Measurements from ENCODE around the gene SND1.

The SND1 gene

DNA sequence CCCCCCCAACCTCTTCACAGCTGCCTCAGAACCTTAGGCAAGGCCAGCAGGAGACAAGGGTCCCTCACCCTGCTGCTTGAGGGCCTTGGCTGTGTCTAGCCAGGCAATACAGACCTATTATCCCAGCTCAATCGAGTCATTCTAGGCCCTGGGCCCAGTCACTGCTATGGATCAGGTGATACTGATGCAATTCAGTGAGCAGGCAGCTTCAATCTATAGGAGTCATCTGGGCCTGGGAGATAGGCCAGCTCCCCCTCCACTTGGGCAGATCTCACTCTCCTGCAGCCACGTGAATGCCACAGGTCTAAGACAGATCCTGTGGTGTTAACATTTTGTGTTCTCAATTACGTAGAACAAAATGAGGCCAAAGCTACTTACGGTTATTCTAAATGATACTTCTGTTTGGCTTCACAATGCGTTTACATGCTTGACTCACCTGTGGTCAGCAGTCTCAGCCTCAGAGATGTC, 447.2 kb downstream of the SND1 start:
- ChIA-PET POLR2A (interaction anchor here (1.1 kb wide), 1 partner anchor 22 kb away, joined by 3 read pairs; no protein-coding TSS in a partner anchor), CTCF (no interaction called here)
- TF ChIP-seq SP1 (IDR thresholded peaks at IDR 0.05): no peak
- no peak for TF ChIP-seq L3MBTL2 (conservative IDR thresholded peaks at IDR 0.05)
- no peak for TF ChIP-seq BHLHE40 (IDR thresholded peaks at IDR 0.05; ENCODE audit: borderline replicate concordance)
- TF ChIP-seq ELF4 (IDR thresholded peaks at IDR 0.05): no peak
- no peak for TF ChIP-seq FOXM1 (IDR thresholded peaks at IDR 0.05; ENCODE audit: borderline replicate concordance)
- no peak for TF ChIP-seq NFRKB (IDR thresholded peaks at IDR 0.05)
- TF ChIP-seq PKNOX1 (IDR thresholded peaks at IDR 0.05): no peak
- TF ChIP-seq ARNT (IDR thresholded peaks at IDR 0.05): no peak
- no peak for TF ChIP-seq CTBP1 (IDR thresholded peaks at IDR 0.05; ENCODE audit: borderline replicate concordance)
- no peak for TF ChIP-seq FOXA1 (IDR thresholded peaks at IDR 0.05)
- TF ChIP-seq ZNF384 (IDR thresholded peaks at IDR 0.05): no peak
- no peak for TF ChIP-seq LEF1 (IDR thresholded peaks at IDR 0.05; ENCODE audit: borderline replicate concordance)
- no peak for DNase-seq (ENCODE audit: extremely low spot score)

- TF ChIP-seq SP1 (IDR thresholded peaks at IDR 0.05) (no peak), PKNOX1 (IDR thresholded peaks at IDR 0.05) (no peak), FOXK2 (IDR thresholded peaks at IDR 0.05) (no peak), ELF4 (IDR thresholded peaks at IDR 0.05) (no peak), LEF1 (IDR thresholded peaks at IDR 0.05; ENCODE audit: borderline replicate concordance) (no peak), ZNF384 (IDR thresholded peaks at IDR 0.05) (no peak)
- no peak for DNase-seq (ENCODE audit: extremely low spot score)
- POLR2A ChIA-PET: no interaction called here
- CTCF ChIA-PET: interaction anchor here (0.6 kb wide), 1 partner anchor 21 kb away, joined by 3 read pairs; no protein-coding TSS in a partner anchor
Observed at GRCh38 chr7:128100225-128100948, 448.4 kb downstream of the SND1 start.

DNA sequence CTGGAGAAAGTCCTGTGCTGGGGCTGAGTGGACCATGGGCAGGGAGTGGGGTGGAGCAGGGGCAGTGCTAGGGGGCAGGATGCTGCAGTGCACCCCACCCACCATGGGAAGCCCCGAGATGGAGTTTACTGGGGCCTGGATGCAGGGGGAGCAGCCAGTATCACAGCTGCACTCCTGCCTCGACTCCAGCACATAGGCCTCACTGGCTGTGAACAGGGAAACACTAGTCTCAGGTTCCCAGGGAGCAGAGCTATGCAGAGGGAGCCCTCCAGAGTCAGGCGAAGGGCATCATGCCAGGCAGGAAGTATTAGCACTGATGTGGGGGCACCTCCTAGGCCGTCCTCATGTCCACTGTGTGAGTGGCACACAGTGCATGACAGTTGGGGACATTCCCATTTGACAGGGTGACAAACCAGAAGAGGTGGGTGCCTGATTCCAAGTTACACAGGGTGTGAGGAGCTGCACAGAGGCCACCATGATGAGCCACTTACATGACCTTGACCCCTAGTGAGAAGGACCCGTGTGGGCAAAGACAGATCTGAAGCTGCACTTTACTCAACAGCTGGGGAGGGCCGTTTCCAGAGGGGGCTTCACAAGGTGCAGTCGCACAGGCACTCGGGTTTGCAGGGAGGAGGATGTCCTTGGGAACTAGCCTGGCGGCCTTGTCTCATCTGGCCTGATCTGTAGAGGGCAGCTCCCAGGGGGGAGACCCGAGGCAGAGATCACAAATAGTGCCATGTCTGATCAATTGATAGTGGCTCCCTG, 449.1 kb downstream of the SND1 start:
- TF ChIP-seq LEF1 (IDR thresholded peaks at IDR 0.05; ENCODE audit: borderline replicate concordance): no peak
- TF ChIP-seq SUZ12 (IDR thresholded peaks at IDR 0.05): no peak
- no peak for TF ChIP-seq NFRKB (IDR thresholded peaks at IDR 0.05)
- TF ChIP-seq L3MBTL2 (conservative IDR thresholded peaks at IDR 0.05): no peak
- no peak for TF ChIP-seq ZNF384 (IDR thresholded peaks at IDR 0.05)
- TF ChIP-seq ELF4 (IDR thresholded peaks at IDR 0.05): no peak
- TF ChIP-seq TARDBP (IDR thresholded peaks at IDR 0.05): no peak
- TF ChIP-seq FOXM1 (IDR thresholded peaks at IDR 0.05; ENCODE audit: borderline replicate concordance): no peak
- no peak for TF ChIP-seq FOXK2 (IDR thresholded peaks at IDR 0.05)
- no peak for TF ChIP-seq HDGF (IDR thresholded peaks at IDR 0.05; ENCODE audit: borderline replicate concordance)
- no peak for TF ChIP-seq ARNT (IDR thresholded peaks at IDR 0.05)
- no peak for TF ChIP-seq PKNOX1 (IDR thresholded peaks at IDR 0.05)
- TF ChIP-seq SP1 (IDR thresholded peaks at IDR 0.05): no peak
- TF ChIP-seq BHLHE40 (IDR thresholded peaks at IDR 0.05; ENCODE audit: borderline replicate concordance): no peak
- TF ChIP-seq CTBP1 (IDR thresholded peaks at IDR 0.05; ENCODE audit: borderline replicate concordance): no peak
- POLR2A ChIA-PET: no interaction called here
- no peak for DNase-seq (ENCODE audit: extremely low spot score)
- CTCF ChIA-PET: no interaction called here

- TF ChIP-seq FOXM1 (IDR thresholded peaks at IDR 0.05; ENCODE audit: borderline replicate concordance) (no peak), HDGF (IDR thresholded peaks at IDR 0.05; ENCODE audit: borderline replicate concordance) (no peak), ARNT (IDR thresholded peaks at IDR 0.05) (no peak), PKNOX1 (IDR thresholded peaks at IDR 0.05) (no peak)
- ChIA-PET POLR2A (no interaction called here), CTCF (no interaction called here)
- DNase-seq (ENCODE audit: extremely low spot score): no peak
Observed at GRCh38 chr7:128102490-128103291, 450.7 kb downstream of the SND1 start.

GRCh38 chr7:128103498-128104107, 451.6 kb downstream of the SND1 start:
- TF ChIP-seq ELF4 (IDR thresholded peaks at IDR 0.05) (no peak), CTBP1 (IDR thresholded peaks at IDR 0.05; ENCODE audit: borderline replicate concordance) (no peak), LEF1 (IDR thresholded peaks at IDR 0.05; ENCODE audit: borderline replicate concordance) (no peak), FOXM1 (IDR thresholded peaks at IDR 0.05; ENCODE audit: borderline replicate concordance) (no peak), ARNT (IDR thresholded peaks at IDR 0.05) (no peak), NFRKB (IDR thresholded peaks at IDR 0.05) (no peak), FOXK2 (IDR thresholded peaks at IDR 0.05) (no peak), FOXA1 (IDR thresholded peaks at IDR 0.05) (no peak), TARDBP (IDR thresholded peaks at IDR 0.05) (no peak), PKNOX1 (IDR thresholded peaks at IDR 0.05) (no peak), SP1 (IDR thresholded peaks at IDR 0.05) (no peak), BHLHE40 (IDR thresholded peaks at IDR 0.05; ENCODE audit: borderline replicate concordance) (no peak), L3MBTL2 (conservative IDR thresholded peaks at IDR 0.05) (no peak), ZNF384 (IDR thresholded peaks at IDR 0.05) (no peak), HDGF (IDR thresholded peaks at IDR 0.05; ENCODE audit: borderline replicate concordance) (no peak), SUZ12 (IDR thresholded peaks at IDR 0.05) (no peak)
- ChIA-PET POLR2A (no interaction called here), CTCF (no interaction called here)
- DNase-seq (ENCODE audit: extremely low spot score): no peak
